SU-DHL-6 (cell line): ENCODE results near the gene ANKRD42.

Source experiments
- CTCF ChIP-seq: fragments of 200-600 bp; sonication (generic); IDR thresholded peaks from one replicate; pipeline ENCODE4 v1.5.1; 2017; ENCODE audit warnings: antibody characterized with exemption, mild to moderate bottlenecking, low read length, moderate library complexity; ENCODE audit not compliant: insufficient read depth, poor library complexity, severe bottlenecking
- EZH2phosphoT487 ChIP-seq: fragments of 200-600 bp; sonication (generic), shearing (Covaris generic); conservative IDR thresholded peaks from 2 replicates; pipeline ENCODE4 v1.6.1; 2018; ENCODE audit warnings: mild to moderate bottlenecking, antibody characterized with exemption, low read length, moderate library complexity, mixed read lengths

- TF ChIP-seq CTCF (no peak), EZH2phosphoT487 (no peak)
These were observed 92.4 kb downstream of the ANKRD42 start, which contains the start of gene CCDC90B for GRCh38 chr11:83285771-83286528.
